ENCODE data around the gene GCN1. TPM values are rescaled to one million over a fixed set of nuclear protein-coding genes. Genes with fewer than 3 reads are reported as not detected.

GCN1 gene
- polyA plus RNA-seq, 2 of the 4 experiments (the other 2 are of a cell fraction) = 43.2 to 64.1 TPM

DNA sequence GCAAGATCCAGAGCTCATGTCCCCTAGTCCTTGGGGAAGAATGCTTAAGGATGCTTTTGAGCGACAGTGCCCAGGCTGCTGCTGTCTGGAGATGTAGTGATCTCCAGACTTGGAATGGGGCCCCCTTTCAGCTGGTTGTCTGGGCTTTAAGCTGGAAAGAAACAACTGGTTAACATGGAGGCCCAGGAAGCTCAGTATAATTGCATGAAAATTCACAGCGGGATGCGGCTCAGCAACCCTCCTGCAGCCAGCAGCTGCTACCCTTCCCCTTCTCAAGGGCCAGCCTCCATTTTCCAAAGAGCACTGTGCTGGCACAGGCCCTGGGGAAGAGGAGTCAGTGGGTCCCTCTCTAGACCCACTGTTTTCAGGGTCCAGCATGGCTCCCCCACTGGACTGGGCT lies 104.3 kb downstream of the GCN1 start:
- 100% methylated on average over 3 of the region's 3 CpGs for WGBS (ENCODE audit: missing lambda C conversion rate)
- Histone ChIP-seq H3K4me2 (no peak overlapping the region), H3K9me3 (no peaks in the 10 kb centered on the region), H3K4me3 (no peak overlapping the region), H3K27ac (no peak overlapping the region), H3K4me1 (peaks cover 17% of the 10 kb centered on the region)
- CTCF ChIA-PET = no interaction called here
- POLR2A ChIA-PET = no interaction called here
- TF ChIP-seq HOXA7 (CRISPR knock-in tag; IDR thresholded peaks at IDR 0.05) = no peak
- TF ChIP-seq RFX5 (IDR thresholded peaks at IDR 0.05) = no peak
- no peak for TF ChIP-seq BHLHE40 (IDR thresholded peaks at IDR 0.05; ENCODE audit: low read depth, low read length)
- TF ChIP-seq CTCF (IDR thresholded peaks at IDR 0.05) = no peak
- no peak for TF ChIP-seq HEYL (CRISPR knock-in tag; IDR thresholded peaks at IDR 0.05)
- TF ChIP-seq ZFP36 (IDR thresholded peaks at IDR 0.05; ENCODE audit: borderline replicate concordance, partially characterized antibody) = no peak
- TF ChIP-seq KDM5A (IDR thresholded peaks at IDR 0.05) = no peak
- no peak for TF ChIP-seq CHD2 (IDR thresholded peaks at IDR 0.05; ENCODE audit: low read length, partially characterized antibody)
- TF ChIP-seq RNF2 (IDR thresholded peaks at IDR 0.05; ENCODE audit: borderline replicate concordance, low read depth) = no peak
- TF ChIP-seq TP53 (CRISPR knock-in tag; IDR thresholded peaks at IDR 0.05) = no peak
- TF ChIP-seq NR3C1 (IDR thresholded peaks at IDR 0.05) = no peak
- no peak for TF ChIP-seq EHMT2 (IDR thresholded peaks at IDR 0.05; ENCODE audit: low read depth)
- TF ChIP-seq HMGXB4 (CRISPR knock-in tag; IDR thresholded peaks at IDR 0.05; ENCODE audit: borderline replicate concordance) = no peak
- TF ChIP-seq NFE2L2 (conservative IDR thresholded peaks at IDR 0.05; ENCODE audit: low read length) = no peak
- TF ChIP-seq USF2 (IDR thresholded peaks at IDR 0.05) = no peak
- TF ChIP-seq POLR2A (IDR thresholded peaks at IDR 0.05; ENCODE audit: low read length) = no peak
- TF ChIP-seq GATA3 (IDR thresholded peaks at IDR 0.05; ENCODE audit: borderline replicate concordance) = no peak
- no peak for TF ChIP-seq CHD4 (IDR thresholded peaks at IDR 0.05; ENCODE audit: borderline replicate concordance)
- no peak for TF ChIP-seq HOXB13 (CRISPR knock-in tag; IDR thresholded peaks at IDR 0.05; ENCODE audit: low read depth)
- TF ChIP-seq ZNF302 (CRISPR knock-in tag; IDR thresholded peaks at IDR 0.05) = no peak
- DNase-seq (ENCODE audit: low read depth in 1 of 2, low spot score in 1 of 2) (no peak), FAIRE-seq (no peak), ATAC-seq (no peak)

GRCh38 chr12:120089796-120090195 lies 104.7 kb downstream of the GCN1 start:
- ATAC-seq (no peak), FAIRE-seq (no peak), DNase-seq (ENCODE audit: low read depth in 1 of 2, low spot score in 1 of 2) (no peak)
- POLR2A ChIA-PET = no interaction called here
- peaks cover 17% of the 10 kb centered on the region for H3K4me1 ChIP-seq
- WGBS (ENCODE audit: missing lambda C conversion rate) = 94% methylated on average over 2 of the region's 2 CpGs
- no peak overlapping the region for H3K4me2 ChIP-seq
- CTCF ChIA-PET = no interaction called here
- H3K4me3 ChIP-seq = no peak overlapping the region
- no peaks in the 10 kb centered on the region for H3K9me3 ChIP-seq
- no peak overlapping the region for H3K27ac ChIP-seq
- TF ChIP-seq HOXA7 (CRISPR knock-in tag; IDR thresholded peaks at IDR 0.05) = no peak
- no peak for TF ChIP-seq MAZ (IDR thresholded peaks at IDR 0.05; ENCODE audit: borderline replicate concordance, low read depth, low read length)
- TF ChIP-seq HMGXB4 (CRISPR knock-in tag; IDR thresholded peaks at IDR 0.05; ENCODE audit: borderline replicate concordance) = no peak
- TF ChIP-seq TFCP2L1 (CRISPR knock-in tag; IDR thresholded peaks at IDR 0.05) = no peak
- no peak for TF ChIP-seq RNF2 (IDR thresholded peaks at IDR 0.05; ENCODE audit: borderline replicate concordance, low read depth)
- TF ChIP-seq HOXB13 (CRISPR knock-in tag; IDR thresholded peaks at IDR 0.05; ENCODE audit: low read depth) = no peak
- TF ChIP-seq NPAS2 (CRISPR knock-in tag; IDR thresholded peaks at IDR 0.05; ENCODE audit: borderline replicate concordance) = no peak
- no peak for TF ChIP-seq CBX2 (IDR thresholded peaks at IDR 0.05; ENCODE audit: borderline replicate concordance, low read depth)
